ENCODE measurements around the gene C2CD4D.

- TF ChIP-seq CTCF (IDR thresholded peaks at IDR 0.05) (no peak), POLR2A (IDR thresholded peaks at IDR 0.05) (no peak)
These were observed 37.2 kb downstream of the C2CD4D start for GRCh38 chr1:151802372-151802771.
